CD4-positive, alpha-beta T cell (primary cell): ENCODE data around the gene PTPRM. TPM values are rescaled to one million over a fixed set of nuclear protein-coding genes. Genes with fewer than 3 reads are reported as not detected.

Source experiments
- ATAC-seq: fragments of 200-7000 bp; cut with Tn5 transposase; one replicate; pipeline ENCODE4 v1.10.0; 2022; ENCODE audit warnings: mild to moderate bottlenecking; ENCODE audit not compliant: poor library complexity
- CTCF ChIA-PET: fragments of 350-600 bp; sonication (Branson Sonifier 250); formaldehyde crosslinking; loops from one replicate; lab custom pipeline; 2021; ENCODE audit warnings: antibody characterized with exemption, inconsistent platforms; lab: Charles Lee
- POLR2A ChIA-PET: fragments of 350-600 bp; sonication (Branson Sonifier 250); formaldehyde crosslinking; loops from one replicate; lab custom pipeline; 2021; ENCODE audit warnings: antibody characterized with exemption, inconsistent platforms; lab: Charles Lee
- DNase-seq, 14 experiments: peaks; one replicate each; pipeline ENCODE4 v3.0.0-alpha.2; 2013 to 2020; ENCODE audit warnings: mixed read lengths in 2 of 14
- H3K27ac ChIP-seq, 2 donors: one replicate each; pipeline versions ENCODE4 v1.5.1 to v1.7.0; 2013; ENCODE audit warnings: low read length in 2 of 2, low read depth in 1 of 2, mild to moderate bottlenecking in 1 of 2
- H3K27me3 ChIP-seq, 2 experiments: 1 replicate in 1 of 2; 2 replicates in 1 of 2; pipeline versions ENCODE4 v1.6.1 to v1.7.0; 2013; ENCODE audit warnings: low read length in 2 of 2, control low read depth in 1 of 2, mild to moderate bottlenecking in 1 of 2, moderate library complexity in 1 of 2; ENCODE audit not compliant: insufficient read depth in 2 of 2, control insufficient read depth in 1 of 2
- H3K36me3 ChIP-seq: one replicate; pipeline ENCODE4 v1.6.1; 2013; ENCODE audit warnings: low read length, control low read depth; ENCODE audit not compliant: insufficient read depth
- H3K4me1 ChIP-seq: one replicate; pipeline ENCODE4 v1.6.1; 2013; ENCODE audit warnings: low read length, control low read depth; ENCODE audit not compliant: insufficient read depth
- H3K4me3 ChIP-seq: one replicate; pipeline ENCODE4 v1.5.1; 2013; ENCODE audit warnings: mild to moderate bottlenecking, low read length, moderate library complexity
- H3K9me3 ChIP-seq, 2 experiments: 1 replicate in 1 of 2; 2 replicates in 1 of 2; pipeline versions ENCODE4 v1.6.1 to v1.7.0; 2013; ENCODE audit warnings: low read length in 2 of 2, mild to moderate bottlenecking in 2 of 2, control low read depth in 1 of 2, moderate library complexity in 1 of 2; ENCODE audit not compliant: control insufficient read depth in 1 of 2, insufficient read depth in 1 of 2
- H3K27ac Mint-ChIP-seq: one replicate; pipeline ENCODE4 v1.8.0; 2020; ENCODE audit warnings: mixed read lengths
- H3K27me3 Mint-ChIP-seq: one replicate; pipeline ENCODE4 v1.8.0; 2021; ENCODE audit warnings: mixed read lengths
- H3K36me3 Mint-ChIP-seq: one replicate; pipeline ENCODE4 v1.8.0; 2021; ENCODE audit warnings: low read depth, mixed read lengths
- H3K4me1 Mint-ChIP-seq: one replicate; pipeline ENCODE4 v1.8.0; 2021; ENCODE audit warnings: low read depth, mixed read lengths
- H3K4me3 Mint-ChIP-seq: one replicate; pipeline ENCODE4 v1.8.0; 2020; ENCODE audit warnings: mild to moderate bottlenecking, mixed read lengths
- H3K9me3 Mint-ChIP-seq: one replicate; pipeline ENCODE4 v1.8.0; 2020; ENCODE audit warnings: mixed read lengths
- intact Hi-C, 2 experiments: fragments of 100-400 bp; cut with DNase I in 1 of 2; cut with micrococcal nuclease in 1 of 2; formaldehyde crosslinking; loops; one replicate each; pipeline versions ENCODE4 v1.15.1 to v1.9.0; 2023 to 2025; cut with DNase I, micrococcal nuclease
- total RNA-seq, 174 experiments: library from RNA in 2 of 174; stranded (reverse) in 2 of 174; gene quantifications; one replicate each; pipeline ENCODE4 v1.2.3 and lab custom pipeline; 2021 to 2026
- TF ChIP-seq, protein P1 (sequence below): fragments of 200-600 bp; IDR thresholded peaks from one replicate; pipeline ENCODE4 v1.8.0; 2022; ENCODE audit warnings: antibody characterized with exemption, mild to moderate bottlenecking

Gene PTPRM
- total RNA-seq, 2 experiments from 2014 or later: 21.7 to 21.9 TPM

DNA sequence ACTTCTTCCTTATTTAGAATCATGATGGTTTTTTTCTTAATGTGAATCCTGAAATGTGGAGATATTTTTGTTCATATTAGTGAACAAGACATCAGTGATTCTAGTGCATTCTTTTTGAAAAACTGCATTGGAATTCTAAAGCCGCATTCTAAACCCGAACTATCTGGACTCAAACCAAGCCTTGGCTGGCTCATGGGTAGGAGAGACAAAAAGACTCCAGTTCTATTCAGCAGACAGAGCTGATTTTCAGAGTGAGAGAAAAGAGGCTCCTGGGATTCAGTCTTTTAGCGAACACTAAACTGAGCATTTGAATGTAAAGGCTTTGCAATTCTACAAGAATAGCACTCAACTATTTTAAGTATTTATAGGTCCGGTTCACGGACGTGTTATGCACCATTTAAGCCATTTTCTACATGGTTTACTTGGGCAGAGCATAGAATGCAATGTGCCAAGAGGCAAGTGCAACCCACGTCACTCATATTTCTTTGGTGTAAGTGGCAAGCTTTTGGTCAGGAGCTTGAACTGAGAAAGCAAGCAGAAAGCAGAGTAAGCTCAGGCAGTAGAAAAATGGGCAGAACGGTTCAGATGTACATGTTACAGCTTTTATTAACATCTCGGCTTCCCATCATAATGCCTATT, 814.8 kb downstream of the PTPRM start:
- H3K27me3 Mint-ChIP-seq: no peaks in the 10 kb centered on the region
- Histone ChIP-seq H3K36me3 (no peaks in the 10 kb centered on the region), H3K27me3 (no peaks in the 10 kb centered on the region), H3K4me3 (no peak overlapping the region), H3K9me3 (no peaks in the 10 kb centered on the region), H3K4me1 (no peaks in the 10 kb centered on the region), H3K27ac (no peak overlapping the region)
- ChIA-PET POLR2A (no interaction called here), CTCF (no interaction called here)
- H3K9me3 Mint-ChIP-seq: no peaks in the 10 kb centered on the region
- TF ChIP-seq, protein P1, sequence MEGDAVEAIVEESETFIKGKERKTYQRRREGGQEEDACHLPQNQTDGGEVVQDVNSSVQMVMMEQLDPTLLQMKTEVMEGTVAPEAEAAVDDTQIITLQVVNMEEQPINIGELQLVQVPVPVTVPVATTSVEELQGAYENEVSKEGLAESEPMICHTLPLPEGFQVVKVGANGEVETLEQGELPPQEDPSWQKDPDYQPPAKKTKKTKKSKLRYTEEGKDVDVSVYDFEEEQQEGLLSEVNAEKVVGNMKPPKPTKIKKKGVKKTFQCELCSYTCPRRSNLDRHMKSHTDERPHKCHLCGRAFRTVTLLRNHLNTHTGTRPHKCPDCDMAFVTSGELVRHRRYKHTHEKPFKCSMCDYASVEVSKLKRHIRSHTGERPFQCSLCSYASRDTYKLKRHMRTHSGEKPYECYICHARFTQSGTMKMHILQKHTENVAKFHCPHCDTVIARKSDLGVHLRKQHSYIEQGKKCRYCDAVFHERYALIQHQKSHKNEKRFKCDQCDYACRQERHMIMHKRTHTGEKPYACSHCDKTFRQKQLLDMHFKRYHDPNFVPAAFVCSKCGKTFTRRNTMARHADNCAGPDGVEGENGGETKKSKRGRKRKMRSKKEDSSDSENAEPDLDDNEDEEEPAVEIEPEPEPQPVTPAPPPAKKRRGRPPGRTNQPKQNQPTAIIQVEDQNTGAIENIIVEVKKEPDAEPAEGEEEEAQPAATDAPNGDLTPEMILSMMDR: no peak
- H3K36me3 Mint-ChIP-seq: peaks cover 11% of the 10 kb centered on the region
- DNase-seq: no peak
- no peak for ATAC-seq
- no peaks in the 10 kb centered on the region for H3K4me1 Mint-ChIP-seq
- H3K4me3 Mint-ChIP-seq: no peak overlapping the region
- H3K27ac Mint-ChIP-seq: no peak overlapping the region
- intact Hi-C loops: no loop called here

DNA sequence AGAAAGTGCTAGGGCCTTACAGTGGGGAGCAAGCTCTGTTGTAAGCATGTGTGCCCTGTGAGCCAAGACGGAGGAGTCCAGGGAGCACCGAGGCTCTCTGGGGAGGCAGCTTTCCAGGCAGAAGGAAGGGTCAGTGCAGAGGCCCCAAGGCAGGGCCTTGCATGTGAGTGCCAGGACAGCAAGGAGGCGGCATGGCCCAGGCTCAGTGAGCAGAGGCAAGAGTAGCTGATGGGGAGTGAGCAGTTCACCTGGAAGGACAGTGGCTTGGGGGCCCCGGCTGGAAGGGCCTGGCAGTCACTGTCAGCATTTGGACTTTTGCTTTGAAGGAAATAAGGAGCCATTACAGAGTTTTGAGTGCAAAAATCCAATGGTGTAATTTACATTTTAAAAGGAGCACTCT, 818.3 kb downstream of the PTPRM start:
- peaks cover 14% of the 10 kb centered on the region for H3K36me3 Mint-ChIP-seq
- DNase-seq (no peak), ATAC-seq (no peak)
- H3K27me3 Mint-ChIP-seq: no peaks in the 10 kb centered on the region
- CTCF ChIA-PET: no interaction called here
- no peaks in the 10 kb centered on the region for H3K9me3 Mint-ChIP-seq
- no peak overlapping the region for H3K4me3 Mint-ChIP-seq
- Histone ChIP-seq H3K36me3 (no peaks in the 10 kb centered on the region), H3K4me1 (no peaks in the 10 kb centered on the region), H3K9me3 (peaks cover 0 to 4% of the 10 kb centered on the region in 2 experiments), H3K27ac (no peak overlapping the region), H3K4me3 (no peak overlapping the region), H3K27me3 (no peaks in the 10 kb centered on the region)
- POLR2A ChIA-PET: no interaction called here
- no peak overlapping the region for H3K27ac Mint-ChIP-seq
- intact Hi-C loops: no loop called here
- H3K4me1 Mint-ChIP-seq: no peaks in the 10 kb centered on the region
- TF ChIP-seq, protein P1: no peak

DNA sequence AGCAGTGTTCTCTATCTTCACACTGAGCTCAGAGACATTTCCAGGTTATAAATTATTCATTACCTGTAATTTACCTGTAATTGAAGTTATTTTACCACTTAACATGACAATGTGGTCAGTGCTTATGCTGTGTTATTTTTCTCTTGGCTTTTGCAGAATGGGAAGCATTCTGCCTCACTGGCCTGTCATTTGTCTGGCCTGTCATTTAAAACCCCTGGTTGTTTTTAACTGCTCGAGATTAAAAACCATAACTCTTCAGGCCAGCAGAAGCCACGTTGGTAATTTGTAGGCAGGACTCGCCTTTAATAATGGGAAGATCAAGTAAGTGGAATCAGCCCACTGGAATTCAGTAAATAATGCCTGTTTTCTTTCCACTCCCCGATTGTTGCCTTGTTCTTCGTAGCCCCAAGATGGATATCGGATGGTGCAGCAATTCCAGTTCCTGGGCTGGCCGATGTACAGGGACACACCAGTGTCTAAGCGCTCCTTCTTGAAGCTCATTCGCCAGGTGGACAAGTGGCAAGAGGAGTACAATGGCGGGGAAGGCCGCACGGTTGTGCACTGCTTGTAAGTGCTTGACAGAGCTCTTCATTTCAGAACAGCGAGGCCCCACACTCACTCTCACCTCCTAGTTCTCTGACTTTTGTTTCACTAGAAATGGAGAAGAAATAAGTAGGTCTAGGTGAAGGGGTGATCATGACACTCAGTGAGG, 819.7 kb downstream of the PTPRM start:
- H3K27me3 Mint-ChIP-seq: no peaks in the 10 kb centered on the region
- Histone ChIP-seq H3K4me1 (no peaks in the 10 kb centered on the region), H3K36me3 (no peaks in the 10 kb centered on the region), H3K9me3 (peaks cover 0 to 4% of the 10 kb centered on the region in 2 experiments), H3K27ac (no peak overlapping the region), H3K27me3 (no peaks in the 10 kb centered on the region), H3K4me3 (no peak overlapping the region)
- ATAC-seq (no peak), DNase-seq (no peak)
- TF ChIP-seq, protein P1: no peak
- H3K9me3 Mint-ChIP-seq: no peaks in the 10 kb centered on the region
- peaks cover 14% of the 10 kb centered on the region for H3K36me3 Mint-ChIP-seq
- no peaks in the 10 kb centered on the region for H3K4me1 Mint-ChIP-seq
- no peak overlapping the region for H3K27ac Mint-ChIP-seq
- no peak overlapping the region for H3K4me3 Mint-ChIP-seq
- ChIA-PET CTCF (no interaction called here), POLR2A (no interaction called here)
- intact Hi-C loops: no loop called here
